GM21367 (cell line): ENCODE measurements around the gene CARD19.
"Not testable (repeated sequence)": the region's sequence is repeated elsewhere in the genome, so short reads cannot be mapped to it uniquely, and the experiment has no call there.

ENCODE experiments used
- ATAC-seq: cut with Tn5 transposase; IDR thresholded peaks from one replicate; pipeline ENCODE4 v1.9.1; 2021; ENCODE audit not compliant: unreplicated experiment

CARD19 gene

DNA sequence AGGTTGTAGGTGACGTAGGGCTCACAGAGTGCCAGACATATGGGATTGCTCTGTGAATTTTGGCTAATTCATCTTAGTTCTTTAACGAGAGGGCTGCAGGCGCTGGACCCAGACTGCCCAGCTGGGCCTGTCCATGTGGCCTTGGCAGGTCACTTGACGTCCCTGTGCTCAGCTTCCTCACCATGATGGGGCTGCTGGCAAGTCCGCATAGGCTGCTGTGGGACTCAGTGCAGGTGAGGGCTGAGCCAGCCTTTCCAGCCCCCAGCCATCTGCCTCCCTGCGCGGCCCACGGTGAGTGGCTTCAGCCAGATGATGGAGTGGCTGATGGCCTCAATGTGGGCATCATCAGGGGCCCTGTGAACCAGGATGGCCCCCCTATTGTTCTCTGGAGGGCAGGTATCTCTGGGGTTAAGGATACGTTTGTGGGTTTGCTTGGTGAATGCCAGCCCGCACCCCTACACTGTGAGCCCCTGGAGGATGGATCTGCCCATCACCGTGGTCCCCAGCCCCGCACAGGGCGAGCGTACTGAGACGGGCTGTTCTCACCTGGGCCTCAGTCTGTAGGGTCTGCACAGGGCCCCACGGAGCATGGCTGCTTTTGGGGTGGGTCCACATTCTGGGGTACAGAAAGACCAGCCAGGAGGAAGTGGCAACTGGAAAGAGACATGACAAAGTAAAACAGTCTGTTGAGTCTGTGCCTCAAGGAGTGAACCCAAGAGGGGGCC is 3.7 kb downstream of the CARD19 start:
- no peak for ATAC-seq

DNA sequence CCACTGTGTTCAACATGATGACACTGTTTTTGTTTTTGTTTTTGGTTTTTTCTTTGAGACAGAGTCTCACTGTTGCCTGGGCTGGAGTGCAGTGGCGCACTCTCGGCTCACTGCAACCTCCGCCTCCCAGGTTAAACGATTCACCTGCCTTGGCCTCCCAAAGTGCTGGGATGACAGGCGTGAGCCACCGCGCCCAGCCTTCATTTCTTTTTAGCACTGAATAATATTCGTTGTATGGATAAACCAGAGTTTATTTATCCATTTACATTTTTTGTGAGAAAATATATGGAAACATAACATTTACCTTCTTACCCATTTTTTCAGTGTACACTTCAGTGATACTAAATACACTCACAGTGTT is 4.2 kb downstream of the CARD19 start:
- no peak for ATAC-seq

DNA sequence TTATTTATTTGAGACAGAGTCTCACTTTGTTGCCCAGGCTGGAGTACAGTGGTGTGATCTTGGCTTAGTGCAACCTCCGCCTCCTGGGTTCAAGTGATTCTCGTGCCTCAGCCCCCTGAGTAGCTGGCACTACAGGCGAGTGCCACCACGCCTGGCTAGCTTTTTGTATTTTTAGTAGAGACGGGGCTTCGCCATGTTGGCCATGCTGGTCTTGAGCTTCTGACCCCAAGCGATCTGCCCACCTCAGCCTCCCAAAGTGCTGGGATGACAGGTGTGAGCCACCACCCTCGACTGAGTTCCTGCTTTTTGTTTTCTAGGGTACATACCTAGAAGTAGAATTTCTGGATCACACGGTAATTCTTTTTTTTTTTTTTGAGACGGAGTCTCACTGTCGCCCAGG is 5.1 kb downstream of the CARD19 start:
- not testable (repeated sequence) for ATAC-seq

DNA sequence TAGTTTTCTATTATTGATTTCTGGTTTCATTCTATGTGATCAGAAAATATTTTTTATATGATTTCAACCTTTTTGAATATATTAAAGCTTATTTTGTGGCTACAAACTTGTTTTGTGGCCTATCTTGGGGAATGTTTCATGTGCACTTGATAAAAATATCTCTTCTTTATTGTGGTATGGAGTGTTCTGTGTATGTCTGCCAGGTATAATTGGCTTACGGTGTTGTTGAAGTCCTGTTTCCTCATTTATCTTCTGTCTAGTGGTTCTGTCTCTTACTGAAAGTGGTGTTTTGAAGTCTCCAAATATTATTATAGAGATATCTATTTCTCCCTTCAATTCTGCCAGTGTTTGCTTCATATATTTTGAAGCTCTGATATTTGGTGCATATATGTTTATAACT is 9.6 kb downstream of the CARD19 start:
- ATAC-seq: no peak

DNA sequence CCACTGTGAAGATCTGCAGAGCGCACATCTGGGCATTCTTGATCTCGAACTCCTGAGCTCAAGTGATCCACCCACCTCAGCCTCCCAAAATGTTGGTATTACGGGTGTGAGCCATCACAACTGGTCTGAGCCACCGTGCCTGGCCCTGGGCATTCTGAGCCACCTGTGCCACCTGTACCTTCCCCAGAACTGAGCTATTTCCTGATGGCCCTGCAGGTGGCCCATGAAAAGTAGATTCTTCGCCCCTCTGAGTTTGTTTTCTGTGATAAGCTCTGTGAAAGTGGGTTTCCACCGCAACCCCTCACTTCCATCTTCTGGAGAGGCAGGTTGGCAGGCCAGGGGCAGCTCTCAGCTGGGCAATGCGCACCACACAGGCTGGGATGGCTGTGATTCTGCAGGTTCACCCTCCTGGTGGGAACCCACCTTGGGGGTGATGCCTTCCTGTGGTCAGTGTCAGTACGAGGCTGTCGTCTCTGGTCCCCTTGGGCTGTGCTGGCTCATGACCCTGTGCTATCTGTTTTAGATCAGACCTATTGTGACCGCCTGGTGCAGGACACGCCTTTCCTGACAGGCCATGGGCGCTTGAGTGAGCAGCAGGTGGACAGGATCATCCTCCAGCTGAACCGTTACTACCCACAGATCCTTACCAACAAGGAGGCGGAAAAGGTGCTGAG is 11.3 kb downstream of the CARD19 start:
- no peak for ATAC-seq

DNA sequence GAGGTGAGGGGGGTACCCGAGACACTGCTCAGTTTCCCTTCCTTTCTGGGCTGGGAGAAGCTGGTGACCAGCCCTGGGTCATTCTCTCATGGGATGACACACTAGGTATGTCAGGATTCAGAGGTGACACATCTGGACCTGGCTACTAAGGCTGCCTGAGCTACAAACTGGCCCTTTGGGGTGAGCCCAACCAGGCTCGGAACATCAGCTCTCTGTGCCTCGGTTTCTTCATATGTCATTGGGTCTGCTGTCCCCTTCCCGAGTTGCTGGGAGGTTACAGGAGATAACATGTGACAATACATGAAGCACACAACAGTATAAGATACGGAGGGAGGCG is 11.8 kb downstream of the CARD19 start:
- ATAC-seq: no peak

DNA sequence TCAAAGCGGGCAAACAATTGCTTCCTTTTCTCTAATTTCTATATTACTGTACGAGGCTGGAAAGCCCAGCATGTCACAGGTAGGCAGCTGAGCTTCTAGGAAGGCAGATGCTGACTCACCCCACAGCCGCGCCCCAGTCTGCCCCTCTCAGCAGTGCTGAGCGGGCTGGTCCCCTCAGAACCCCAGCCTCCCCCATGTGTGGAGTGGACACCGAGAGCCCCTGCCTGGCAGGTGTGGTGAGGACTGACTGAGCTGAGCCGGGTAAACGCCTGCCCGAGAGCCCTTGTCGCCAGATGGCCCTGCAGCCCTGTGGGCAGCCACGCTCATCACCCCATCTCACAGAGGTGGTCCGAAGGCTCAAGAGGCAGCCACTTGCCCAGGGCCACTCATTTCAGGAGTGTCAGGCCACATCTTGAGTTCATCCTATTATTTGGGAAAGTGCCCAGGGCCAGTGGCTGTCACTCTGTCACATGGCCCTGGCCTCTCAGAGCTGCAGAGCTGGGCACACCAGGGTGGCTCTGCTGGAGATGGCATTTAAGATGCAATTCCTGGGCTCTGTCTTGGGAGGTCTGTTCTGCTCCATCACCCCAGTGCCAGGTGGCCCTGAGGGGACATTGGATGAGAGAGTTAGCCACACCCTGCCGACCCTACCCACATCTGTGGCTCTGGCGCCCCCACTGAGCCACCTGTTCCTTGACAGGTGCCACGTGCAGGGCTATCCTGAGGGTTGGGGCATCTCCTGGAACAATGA is 12.4 kb downstream of the CARD19 start:
- no peak for ATAC-seq

DNA sequence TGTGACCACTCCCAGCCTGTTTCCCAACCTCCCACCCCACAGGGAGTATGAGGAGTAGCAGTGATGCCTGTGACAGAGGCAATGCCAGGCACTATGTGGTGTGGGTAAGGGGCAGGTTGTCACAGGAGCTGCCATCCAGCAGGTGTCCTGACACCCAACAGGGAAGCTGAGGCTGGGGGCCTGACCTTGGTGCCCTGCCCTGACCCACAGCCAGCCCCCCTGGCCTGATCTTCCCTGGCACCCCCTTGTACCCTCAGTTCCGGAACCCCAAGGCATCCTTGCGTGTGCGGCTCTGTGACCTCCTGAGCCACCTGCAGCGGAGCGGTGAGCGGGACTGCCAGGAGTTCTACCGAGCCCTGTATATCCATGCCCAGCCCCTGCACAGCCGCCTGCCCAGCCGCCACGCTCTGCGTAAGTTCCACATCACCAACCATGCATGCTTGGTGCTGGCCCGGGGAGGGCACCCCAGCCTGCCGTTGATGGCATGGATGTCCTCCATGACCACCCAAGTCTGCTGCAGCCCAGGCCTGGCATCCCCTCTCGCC is 14.4 kb downstream of the CARD19 start:
- no peak for ATAC-seq

DNA sequence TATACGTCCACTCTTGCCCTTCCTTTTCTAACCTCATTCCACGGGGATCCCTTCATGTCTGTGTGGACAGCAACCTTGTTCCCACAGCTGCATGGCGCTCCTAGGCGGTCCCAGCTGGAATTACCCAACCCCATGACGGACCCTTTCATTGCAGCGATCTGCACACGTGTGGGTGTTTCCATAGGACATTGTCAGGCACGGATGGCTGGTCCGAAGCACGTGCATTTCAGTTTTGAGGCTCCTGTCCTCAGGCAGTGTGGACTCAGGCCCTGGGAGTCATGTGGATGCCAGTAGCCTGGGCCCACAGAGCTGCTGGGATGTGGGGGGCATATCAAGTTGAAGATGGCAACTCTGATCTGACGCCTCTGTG is 15.0 kb downstream of the CARD19 start:
- ATAC-seq: no peak

DNA sequence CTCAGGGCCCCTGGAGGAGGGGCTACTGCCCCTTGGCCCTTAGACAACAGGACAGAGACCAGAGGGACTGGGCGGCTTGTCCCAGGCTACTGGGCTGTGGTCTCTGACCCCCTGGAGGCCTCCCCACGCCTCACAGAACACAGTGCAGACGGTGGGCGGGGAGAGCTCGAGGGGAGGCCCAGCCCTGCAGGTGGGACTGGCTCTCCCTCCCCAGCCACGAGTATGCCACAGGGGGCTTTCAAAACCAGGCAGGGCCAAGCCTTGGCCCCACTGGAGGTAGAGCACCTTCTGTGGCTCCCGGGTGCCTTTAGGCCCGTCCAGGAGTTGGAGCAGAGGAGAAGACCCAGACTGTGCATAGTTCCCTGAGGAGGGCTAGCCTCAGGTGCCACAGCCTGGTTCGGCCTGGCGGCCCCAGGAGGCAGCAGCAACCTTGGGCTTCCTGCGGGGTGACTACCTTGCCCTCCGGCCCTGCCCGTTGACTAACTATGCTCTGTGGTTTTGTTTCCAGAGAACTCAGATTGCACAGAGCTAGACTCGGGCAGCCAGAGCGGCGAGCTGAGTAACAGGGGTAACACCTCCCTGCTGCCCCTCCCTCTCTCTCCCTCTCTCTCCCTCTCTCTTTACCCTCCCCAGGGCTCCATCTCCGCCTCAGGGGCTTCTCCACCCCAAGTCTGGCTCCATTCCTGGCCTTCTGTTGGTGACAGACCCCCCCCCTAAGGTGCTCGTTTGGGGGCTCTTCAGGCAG is 15.5 kb downstream of the CARD19 start:
- ATAC-seq: no peak

DNA sequence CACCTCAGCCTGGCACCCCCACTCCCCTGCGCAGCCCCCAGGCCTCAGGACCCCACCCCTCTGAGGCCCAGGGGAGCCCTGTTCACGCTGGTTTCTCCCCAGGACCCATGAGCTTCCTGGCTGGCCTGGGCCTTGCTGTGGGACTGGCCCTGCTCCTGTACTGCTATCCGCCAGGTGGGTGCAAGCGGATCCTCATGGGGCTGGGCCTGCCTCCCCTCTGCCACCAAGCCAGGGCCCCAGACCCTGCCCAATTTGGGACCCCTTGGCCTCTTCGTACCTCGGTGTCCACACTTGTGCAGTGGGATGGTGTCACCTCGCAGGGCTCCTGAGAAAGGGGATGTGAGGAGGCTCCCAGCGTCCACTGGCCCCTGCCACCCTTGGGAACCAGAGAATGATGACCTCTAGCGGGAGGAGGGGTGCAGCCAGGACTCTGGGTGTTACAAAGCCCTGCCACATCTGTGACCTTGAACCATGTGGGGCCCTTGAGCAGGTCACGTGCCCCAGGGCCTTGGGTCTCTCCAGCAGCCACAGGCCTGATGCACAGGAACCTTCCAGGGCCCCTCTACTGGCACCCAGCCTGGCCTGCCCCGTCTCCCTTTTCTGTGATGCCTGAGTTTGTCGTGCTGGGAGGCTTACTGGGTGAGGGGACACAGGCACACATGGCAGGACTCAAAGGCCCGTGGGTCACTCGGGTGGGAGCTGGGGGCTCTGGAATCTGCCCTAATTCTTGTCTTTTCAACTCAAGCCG is 16.3 kb downstream of the CARD19 start:
- ATAC-seq: no peak

DNA sequence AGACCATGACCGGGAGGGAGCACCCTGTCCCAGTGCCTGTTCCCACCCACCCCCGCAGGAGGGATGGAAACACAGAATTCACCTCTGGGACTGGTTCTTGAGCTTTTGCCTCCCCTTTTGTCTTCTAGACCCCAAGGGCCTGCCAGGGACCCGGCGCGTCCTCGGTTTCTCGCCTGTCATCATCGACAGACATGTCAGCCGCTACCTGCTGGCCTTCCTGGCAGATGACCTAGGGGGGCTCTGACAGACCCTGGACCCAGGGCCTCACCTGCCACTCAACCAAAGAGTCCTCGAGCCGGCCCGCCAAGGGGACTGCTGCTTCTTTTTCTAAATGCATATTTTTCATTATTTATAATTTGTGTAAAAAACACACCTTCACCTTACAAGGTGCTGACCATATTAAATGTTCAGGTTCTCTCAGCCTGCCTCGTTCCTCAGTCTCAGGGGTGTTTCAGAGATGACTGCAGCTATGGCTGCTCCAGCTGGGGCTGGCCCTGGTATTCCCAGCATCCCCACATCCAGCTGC is 16.9 kb downstream of the CARD19 start:
- ATAC-seq: no peak

DNA sequence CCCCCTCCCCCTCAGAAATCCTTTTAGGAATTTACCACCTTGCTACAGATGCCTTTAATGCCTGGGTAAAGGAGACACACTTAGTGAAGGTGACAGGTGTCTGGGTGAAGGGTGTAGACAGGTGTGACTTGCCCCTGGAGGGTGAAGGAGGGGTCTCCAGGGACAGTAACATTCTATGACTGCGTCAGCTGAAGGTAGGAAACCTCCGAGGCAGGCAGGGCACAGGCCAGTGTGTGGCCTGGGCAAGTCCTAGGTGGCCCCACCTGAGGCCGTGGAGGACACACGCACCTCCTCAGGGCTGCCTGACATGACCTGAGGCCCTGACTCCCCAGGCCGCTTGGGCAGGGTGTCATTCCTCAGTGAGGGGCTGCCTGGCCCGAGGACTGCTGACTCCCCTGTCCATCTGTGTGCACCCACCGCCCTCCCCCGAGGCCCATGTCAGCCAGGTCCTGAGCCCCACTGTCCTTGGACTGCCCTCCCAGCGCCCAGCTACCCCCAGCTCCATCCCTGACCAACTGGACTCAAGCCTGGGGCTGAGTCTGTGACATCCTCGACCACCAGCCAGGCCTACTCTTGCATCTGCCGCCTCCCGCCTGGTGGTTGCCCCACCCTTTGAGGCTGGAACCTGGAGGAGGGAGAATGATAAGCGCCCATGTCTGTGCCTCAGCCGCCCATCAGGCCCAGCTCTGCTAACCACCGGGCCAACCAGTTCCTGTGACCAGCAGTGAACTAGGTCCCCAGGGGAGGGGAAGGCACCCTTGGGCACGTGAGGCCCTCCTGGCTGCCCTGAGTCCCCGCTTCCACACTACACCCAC is 18.4 kb downstream of the CARD19 start:
- no peak for ATAC-seq

DNA sequence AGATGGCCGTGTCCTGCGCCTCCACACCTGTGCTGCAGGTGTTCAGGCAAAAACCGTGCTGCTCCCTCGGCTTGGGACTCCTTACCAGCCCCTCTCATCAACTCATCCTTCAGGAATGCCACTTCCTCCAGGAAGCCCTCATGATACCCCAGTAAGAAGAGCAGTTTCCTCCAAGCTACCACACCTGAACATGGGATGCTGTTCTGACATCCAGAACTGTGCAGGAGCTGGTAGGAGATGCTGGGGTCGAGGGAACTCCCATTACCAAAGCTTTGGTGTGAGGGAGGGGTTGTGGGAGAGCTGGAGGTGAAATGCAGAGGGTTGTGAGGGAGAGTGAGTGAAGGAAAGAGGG is 18.9 kb downstream of the CARD19 start:
- ATAC-seq: no peak

DNA sequence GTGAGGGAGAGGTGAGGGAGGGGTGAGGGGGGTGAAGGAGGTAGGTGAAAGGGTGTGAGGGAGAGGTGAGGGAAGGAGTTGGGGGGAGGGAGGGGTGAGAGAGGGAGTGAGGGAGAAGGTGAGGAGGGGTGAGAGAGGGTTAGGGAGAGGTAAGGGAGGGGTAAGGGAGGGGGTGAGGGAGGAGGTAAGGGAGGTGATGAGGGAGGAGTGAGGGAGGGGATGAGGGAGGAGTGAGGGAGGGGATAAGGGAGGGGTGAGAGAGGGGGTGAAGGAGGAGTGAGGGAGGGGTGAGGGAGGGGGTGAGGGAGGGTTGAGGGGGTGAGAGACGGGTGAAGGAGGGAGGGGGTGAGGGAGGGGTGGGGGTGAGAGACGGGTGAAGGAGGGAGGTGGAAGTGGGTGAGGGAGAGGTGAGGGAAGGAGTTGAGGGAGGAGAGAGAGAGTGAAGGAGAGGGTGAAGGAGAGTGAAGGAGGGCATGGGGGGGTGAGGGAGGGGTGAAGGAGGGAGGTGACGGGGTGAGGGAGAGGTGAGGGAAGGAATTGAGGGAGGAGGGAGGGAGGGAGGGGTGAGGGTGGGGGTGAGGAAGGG is 19.6 kb downstream of the CARD19 start:
- ATAC-seq: no peak

DNA sequence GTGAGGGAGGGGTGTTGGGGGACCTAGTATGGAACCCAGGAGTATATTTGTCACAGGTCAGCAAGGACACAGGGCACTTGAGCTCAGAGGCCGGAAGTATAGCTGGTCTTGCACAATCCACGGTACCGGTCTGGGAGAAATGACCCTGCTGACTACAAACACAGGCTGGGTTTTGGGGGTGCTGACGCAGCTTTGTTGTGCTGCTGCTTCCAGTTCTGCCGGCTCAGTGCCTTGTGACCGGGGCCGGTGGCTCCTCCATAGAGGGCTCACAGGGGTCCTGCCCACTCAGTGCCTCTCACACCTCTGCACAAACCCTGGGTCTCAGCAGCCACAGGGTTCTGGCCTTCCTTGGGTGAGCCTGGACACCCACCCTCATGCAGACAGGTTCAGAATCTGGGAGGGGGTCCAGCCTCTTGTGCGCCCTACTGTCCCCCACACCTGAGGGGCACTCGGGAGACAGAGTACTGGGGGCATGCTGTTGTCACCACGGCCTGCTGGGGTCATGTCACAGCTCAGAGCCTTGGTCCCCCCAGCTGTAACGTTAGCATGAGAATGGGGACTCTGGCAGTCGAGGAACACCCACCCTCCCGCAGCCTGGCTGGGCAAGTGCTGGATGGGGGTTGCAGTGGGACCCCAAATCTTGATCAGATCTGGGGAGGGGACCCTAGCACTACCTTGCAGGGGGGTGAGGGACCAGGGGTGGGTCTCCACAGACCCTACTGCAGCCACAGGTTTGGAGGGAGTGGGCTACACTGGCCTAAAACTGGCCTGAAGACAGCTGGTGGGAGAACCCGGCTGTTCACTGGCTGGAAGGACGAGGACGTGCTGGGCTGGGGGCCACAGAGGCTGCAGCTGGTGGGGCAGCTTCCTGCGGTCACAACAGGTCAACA is 20.3 kb downstream of the CARD19 start:
- no peak for ATAC-seq

DNA sequence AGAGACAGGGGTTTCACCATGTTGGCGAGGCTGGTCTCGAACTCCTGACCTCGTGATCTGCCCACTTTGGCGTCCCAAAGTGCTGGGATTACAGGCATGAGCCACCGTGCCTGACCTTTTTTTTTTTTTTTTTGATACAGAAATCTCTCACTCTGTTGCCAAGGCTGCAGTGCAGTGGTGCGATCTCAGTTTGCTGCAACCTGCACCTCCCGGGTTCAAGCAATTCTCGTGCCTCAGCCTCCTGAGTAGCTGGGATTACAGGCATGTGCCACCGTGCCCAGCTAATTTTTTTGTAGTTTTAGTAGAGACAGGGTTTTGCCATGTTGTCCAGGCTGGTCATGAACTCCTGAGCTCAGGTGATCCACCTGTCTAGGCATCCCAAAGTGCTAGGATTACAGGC is 21.5 kb downstream of the CARD19 start:
- ATAC-seq: not testable (repeated sequence)
